ENCODE results near the gene MTUS2. TPM values are rescaled to one million over a fixed set of nuclear protein-coding genes. Genes with fewer than 3 reads are reported as not detected.

Gene MTUS2
- total RNA-seq, 1 donor from 2014 or later, result not detected

DNA sequence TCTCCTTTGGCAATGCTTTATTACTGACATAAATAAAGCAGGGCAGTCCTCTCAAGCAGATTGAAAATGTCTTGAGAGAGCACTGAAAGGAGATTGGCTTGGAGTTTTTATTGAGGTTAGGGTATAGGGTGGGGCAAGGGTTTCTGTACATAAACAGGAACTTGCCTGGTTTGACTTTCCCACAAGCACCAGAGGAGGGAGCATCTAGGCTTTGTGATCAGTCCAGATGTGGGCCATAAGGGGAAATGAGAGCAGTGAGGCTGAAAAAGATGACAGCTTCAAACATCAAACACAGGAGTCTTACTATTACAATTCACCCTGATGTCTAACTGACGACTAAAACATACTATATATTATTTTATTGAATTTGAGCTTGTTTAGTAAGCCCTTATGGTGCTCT, 260.9 kb downstream of the MTUS2 start:
- Histone ChIP-seq H3K27me3 (ENCODE audit: control insufficient read depth, insufficient read depth, low read length) (no peaks in the 10 kb centered on the region), H3K4me3 (ENCODE audit: low read depth, low read length) (no peak overlapping the region), H3K36me3 (ENCODE audit: control insufficient read depth, insufficient read depth, low read length) (no peaks in the 10 kb centered on the region)
- DNase-seq (ENCODE audit: low read depth) (no peak), FAIRE-seq (no peak)
- TF ChIP-seq, protein P1, sequence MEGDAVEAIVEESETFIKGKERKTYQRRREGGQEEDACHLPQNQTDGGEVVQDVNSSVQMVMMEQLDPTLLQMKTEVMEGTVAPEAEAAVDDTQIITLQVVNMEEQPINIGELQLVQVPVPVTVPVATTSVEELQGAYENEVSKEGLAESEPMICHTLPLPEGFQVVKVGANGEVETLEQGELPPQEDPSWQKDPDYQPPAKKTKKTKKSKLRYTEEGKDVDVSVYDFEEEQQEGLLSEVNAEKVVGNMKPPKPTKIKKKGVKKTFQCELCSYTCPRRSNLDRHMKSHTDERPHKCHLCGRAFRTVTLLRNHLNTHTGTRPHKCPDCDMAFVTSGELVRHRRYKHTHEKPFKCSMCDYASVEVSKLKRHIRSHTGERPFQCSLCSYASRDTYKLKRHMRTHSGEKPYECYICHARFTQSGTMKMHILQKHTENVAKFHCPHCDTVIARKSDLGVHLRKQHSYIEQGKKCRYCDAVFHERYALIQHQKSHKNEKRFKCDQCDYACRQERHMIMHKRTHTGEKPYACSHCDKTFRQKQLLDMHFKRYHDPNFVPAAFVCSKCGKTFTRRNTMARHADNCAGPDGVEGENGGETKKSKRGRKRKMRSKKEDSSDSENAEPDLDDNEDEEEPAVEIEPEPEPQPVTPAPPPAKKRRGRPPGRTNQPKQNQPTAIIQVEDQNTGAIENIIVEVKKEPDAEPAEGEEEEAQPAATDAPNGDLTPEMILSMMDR (IDR thresholded peaks at IDR 0.05; ENCODE audit: insufficient read depth, low read length, severe bottlenecking), result no peak

DNA sequence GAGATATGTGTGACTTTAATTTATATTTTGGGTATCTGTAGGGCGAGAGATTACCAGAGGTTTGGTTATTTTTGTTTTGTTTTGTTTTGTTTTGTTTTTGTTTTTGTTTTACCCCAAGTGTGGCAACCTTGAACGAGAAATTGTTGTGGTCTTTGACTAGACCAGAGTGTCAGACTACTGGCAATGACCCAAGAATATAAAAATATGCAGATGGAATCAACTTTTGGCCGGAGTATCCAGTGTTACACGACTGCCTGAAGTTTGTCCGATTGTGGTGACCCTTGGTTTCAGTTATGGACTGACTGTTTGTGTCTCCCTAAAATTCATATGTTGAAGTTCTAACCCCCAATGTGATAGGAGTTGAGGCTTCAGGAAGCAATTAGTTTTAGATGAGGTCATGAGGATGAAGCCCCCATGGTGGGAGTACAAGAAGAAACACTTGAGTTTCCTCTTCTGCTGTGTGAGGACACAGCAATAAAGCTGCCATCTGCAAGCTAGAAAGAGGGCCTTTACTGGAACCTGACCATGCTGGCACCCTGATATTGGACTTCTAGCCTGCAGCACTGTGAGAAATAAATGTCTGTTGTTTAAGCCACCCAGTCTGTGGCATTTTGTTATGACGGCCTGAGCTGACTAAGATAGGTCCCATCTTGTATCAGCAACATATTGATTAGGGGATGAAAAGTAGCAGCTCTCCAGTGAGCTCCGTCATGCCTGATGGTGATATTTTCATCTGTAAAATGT, 261.7 kb downstream of the MTUS2 start:
- no peaks in the 10 kb centered on the region for H3K36me3 ChIP-seq (ENCODE audit: control insufficient read depth, insufficient read depth, low read length)
- TF ChIP-seq, protein P1 (IDR thresholded peaks at IDR 0.05; ENCODE audit: insufficient read depth, low read length, severe bottlenecking), result no peak
- FAIRE-seq (no peak), DNase-seq (ENCODE audit: low read depth) (no peak)
- H3K4me3 ChIP-seq (ENCODE audit: low read depth, low read length), result no peak overlapping the region
- no peaks in the 10 kb centered on the region for H3K27me3 ChIP-seq (ENCODE audit: control insufficient read depth, insufficient read depth, low read length)

DNA sequence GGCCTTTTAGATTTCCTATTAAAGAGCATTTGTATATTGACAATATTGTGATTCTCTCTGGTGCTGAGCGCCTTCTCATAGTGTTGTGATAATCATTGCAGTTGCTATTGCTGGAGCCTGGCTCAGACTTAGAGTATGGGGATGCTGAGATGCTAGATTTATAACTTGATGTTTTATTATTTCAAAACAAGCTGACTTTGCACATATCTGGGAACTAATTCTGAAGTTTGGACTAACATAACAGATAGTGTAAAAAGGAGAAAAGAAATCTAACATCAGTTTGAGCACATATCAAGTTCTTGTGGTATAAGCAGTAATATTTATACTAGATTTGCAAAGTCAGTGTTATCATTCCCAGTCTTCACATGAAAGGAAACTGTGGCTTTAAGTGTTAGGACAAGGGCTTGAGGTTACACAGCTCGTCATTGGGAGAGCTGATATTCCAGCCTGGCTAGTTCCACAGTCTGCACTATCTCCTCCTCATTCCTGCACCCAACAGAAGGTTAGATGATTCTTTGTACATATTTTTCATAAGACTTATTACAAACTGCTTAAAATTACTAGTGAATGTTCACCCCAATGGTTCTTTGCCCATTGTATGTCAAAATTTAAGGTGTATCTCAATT, 279.8 kb downstream of the MTUS2 start:
- FAIRE-seq, result no peak
- TF ChIP-seq, protein P1 (IDR thresholded peaks at IDR 0.05; ENCODE audit: insufficient read depth, low read length, severe bottlenecking), result no peak
- Histone ChIP-seq H3K36me3 (ENCODE audit: control insufficient read depth, insufficient read depth, low read length) (no peaks in the 10 kb centered on the region), H3K27me3 (ENCODE audit: control insufficient read depth, insufficient read depth, low read length) (no peaks in the 10 kb centered on the region), H3K4me3 (ENCODE audit: low read depth, low read length) (no peak overlapping the region)
- no peak for DNase-seq (ENCODE audit: low read depth)

DNA sequence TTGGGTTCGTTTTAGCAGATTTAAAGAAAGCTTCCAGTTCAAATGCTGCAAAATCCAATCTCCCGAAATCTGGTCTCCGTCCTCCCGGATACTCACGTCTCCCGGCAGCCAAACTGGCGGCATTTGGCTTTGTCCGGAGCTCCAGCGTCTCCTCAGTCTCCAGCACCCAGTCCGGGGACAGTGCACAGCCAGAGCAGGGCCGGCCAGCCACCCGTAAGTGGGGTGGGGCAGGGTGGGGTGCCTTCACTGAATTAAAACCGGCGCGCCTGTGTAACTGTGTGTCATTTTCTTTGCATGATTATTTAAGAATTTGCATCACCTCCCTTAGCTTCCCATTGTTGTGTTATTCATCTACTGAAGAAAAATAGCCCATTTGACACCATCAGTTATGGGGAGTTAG, 280.6 kb downstream of the MTUS2 start:
- Histone ChIP-seq H3K4me3 (ENCODE audit: low read depth, low read length) (no peak overlapping the region), H3K36me3 (ENCODE audit: control insufficient read depth, insufficient read depth, low read length) (no peaks in the 10 kb centered on the region), H3K27me3 (ENCODE audit: control insufficient read depth, insufficient read depth, low read length) (no peaks in the 10 kb centered on the region)
- no peak for FAIRE-seq
- TF ChIP-seq, protein P1 (IDR thresholded peaks at IDR 0.05; ENCODE audit: insufficient read depth, low read length, severe bottlenecking), result no peak
- DNase-seq (ENCODE audit: low read depth), result no peak

DNA sequence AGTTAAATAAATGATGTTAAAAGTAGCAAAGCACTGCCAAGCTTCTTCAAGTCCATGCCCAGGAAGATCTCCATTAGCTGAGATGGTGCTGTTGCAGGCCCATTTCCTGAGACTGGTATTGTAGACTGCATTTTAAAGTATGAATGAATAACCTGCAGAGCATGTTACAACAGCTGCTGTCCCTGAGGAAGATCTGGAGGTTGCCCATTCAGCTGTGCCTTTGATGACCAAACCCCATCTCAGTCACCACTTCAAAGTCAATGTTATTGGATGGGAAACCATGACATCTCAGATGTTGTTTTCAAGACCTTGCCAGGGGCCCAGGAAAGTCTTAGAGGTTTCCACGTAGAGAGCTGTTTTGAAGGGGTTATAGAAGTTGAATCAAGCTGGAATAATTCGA, 281.3 kb downstream of the MTUS2 start:
- TF ChIP-seq, protein P1 (IDR thresholded peaks at IDR 0.05; ENCODE audit: insufficient read depth, low read length, severe bottlenecking), result no peak
- H3K27me3 ChIP-seq (ENCODE audit: control insufficient read depth, insufficient read depth, low read length), result no peaks in the 10 kb centered on the region
- DNase-seq (ENCODE audit: low read depth), result no peak
- H3K36me3 ChIP-seq (ENCODE audit: control insufficient read depth, insufficient read depth, low read length), result no peaks in the 10 kb centered on the region
- FAIRE-seq, result no peak
- no peak overlapping the region for H3K4me3 ChIP-seq (ENCODE audit: low read depth, low read length)

Data from bronchial epithelial cell (primary cell).